Measurements from ENCODE around the gene CD59.
"Not testable (repeated sequence)": the region's sequence is repeated elsewhere in the genome, so short reads cannot be mapped to it uniquely, and the experiment has no call there.

CD59 gene

GRCh38 chr11:33665350-33666106, 70.7 kb downstream of the CD59 start:
- DNase-seq (ENCODE audit: low read depth in 2 of 2), result no peak

- no peak for DNase-seq (ENCODE audit: low read depth in 2 of 2)
Measured at GRCh38 chr11:33664827-33665226, 71.4 kb downstream of the CD59 start.

GRCh38 chr11:33664166-33664565, 72.1 kb downstream of the CD59 start:
- no peak for DNase-seq (ENCODE audit: low read depth in 2 of 2)

GRCh38 chr11:33663121-33663520, 73.1 kb downstream of the CD59 start:
- no peak for DNase-seq (ENCODE audit: low read depth in 2 of 2)

GRCh38 chr11:33661526-33661925, 74.7 kb downstream of the CD59 start:
- not testable (repeated sequence) for DNase-seq (ENCODE audit: low read depth in 2 of 2)

GRCh38 chr11:33660962-33661361, 75.3 kb downstream of the CD59 start:
- DNase-seq (ENCODE audit: low read depth in 2 of 2), result no peak

- no peak for DNase-seq (ENCODE audit: low read depth in 2 of 2)
Measured at GRCh38 chr11:33659370-33660139, 76.7 kb downstream of the CD59 start.

GRCh38 chr11:33658195-33658900, 77.9 kb downstream of the CD59 start:
- no peak for DNase-seq (ENCODE audit: low read depth in 2 of 2)

GRCh38 chr11:33657757-33658156, 78.5 kb downstream of the CD59 start:
- DNase-seq (ENCODE audit: low read depth in 2 of 2), result no peak

- no peak for DNase-seq (ENCODE audit: low read depth in 2 of 2)
Measured at GRCh38 chr11:33656768-33657167, 79.5 kb downstream of the CD59 start.

- DNase-seq (ENCODE audit: low read depth in 2 of 2), result no peak
Measured at GRCh38 chr11:33655842-33656600, 80.2 kb downstream of the CD59 start.

GRCh38 chr11:33654594-33654993, 81.6 kb downstream of the CD59 start:
- no peak for DNase-seq (ENCODE audit: low read depth in 2 of 2)
